ENCODE results near the gene UTP11.
"Not testable (repeated sequence)": the region's sequence is repeated elsewhere in the genome, so short reads cannot be mapped to it uniquely, and the experiment has no call there.

The UTP11 gene
- 10.7 to 16.2 (median 14.1) reads per million in 4 donors for total RNA-seq

GRCh38 chr1:38012363-38013226 is at the start of gene UTP11:
UTP11 (plus strand) TSS chr1:38012734; CDS start chr1:38012803, 69 bp downstream.
- DNase-seq = peak; percentile 79 to 98 (median 87)

GRCh38 chr1:37964106-37964505 is 48.4 kb upstream of the UTP11 start:
- not testable (repeated sequence) for DNase-seq

DNA sequence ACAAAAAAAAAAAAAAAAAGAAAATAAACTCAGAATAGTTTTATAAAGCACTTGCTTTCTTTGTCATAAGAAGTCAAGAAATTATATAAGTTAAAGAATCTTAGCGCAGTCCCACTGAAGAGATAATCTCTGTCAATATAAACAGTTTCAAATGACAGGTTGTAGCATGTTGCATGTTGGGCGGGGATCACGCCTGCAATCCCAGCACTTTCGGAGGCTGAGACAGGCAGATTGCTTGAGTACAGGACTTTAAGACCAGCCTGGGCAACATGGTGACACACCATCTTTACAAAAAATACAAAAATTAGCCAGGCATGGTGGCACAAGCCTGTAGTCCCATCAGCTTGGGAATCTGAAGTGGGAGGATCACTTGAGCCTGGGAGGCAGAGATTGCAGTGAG is 47.2 kb upstream of the UTP11 start:
- no peak for DNase-seq

- DNase-seq = not testable (repeated sequence)
These were observed 38.9 kb upstream of the UTP11 start for GRCh38 chr1:37973684-37974083.

- DNase-seq = no peak
These were observed 38.0 kb upstream of the UTP11 start for GRCh38 chr1:37974567-37974966.

- not testable (repeated sequence) for DNase-seq
These were observed 37.5 kb upstream of the UTP11 start for GRCh38 chr1:37975083-37975482.

- no peak for DNase-seq
These were observed 34.0 kb upstream of the UTP11 start for GRCh38 chr1:37978541-37978940.

- no peak for DNase-seq
These were observed 29.0 kb upstream of the UTP11 start for GRCh38 chr1:37983546-37983945.

- no peak for DNase-seq
These were observed 24.9 kb upstream of the UTP11 start for GRCh38 chr1:37987679-37988078.

GRCh38 chr1:37989361-37989930 is 23.1 kb upstream of the UTP11 start:
- DNase-seq = peak in 2 of 5 donors; percentile 22 to 24

- no peak for DNase-seq
These were observed 17.5 kb upstream of the UTP11 start for GRCh38 chr1:37994886-37995566.

- peak in 1 of 5 donors; percentile 10 for DNase-seq
These were observed 16.7 kb upstream of the UTP11 start for GRCh38 chr1:37995751-37996345.

DNA sequence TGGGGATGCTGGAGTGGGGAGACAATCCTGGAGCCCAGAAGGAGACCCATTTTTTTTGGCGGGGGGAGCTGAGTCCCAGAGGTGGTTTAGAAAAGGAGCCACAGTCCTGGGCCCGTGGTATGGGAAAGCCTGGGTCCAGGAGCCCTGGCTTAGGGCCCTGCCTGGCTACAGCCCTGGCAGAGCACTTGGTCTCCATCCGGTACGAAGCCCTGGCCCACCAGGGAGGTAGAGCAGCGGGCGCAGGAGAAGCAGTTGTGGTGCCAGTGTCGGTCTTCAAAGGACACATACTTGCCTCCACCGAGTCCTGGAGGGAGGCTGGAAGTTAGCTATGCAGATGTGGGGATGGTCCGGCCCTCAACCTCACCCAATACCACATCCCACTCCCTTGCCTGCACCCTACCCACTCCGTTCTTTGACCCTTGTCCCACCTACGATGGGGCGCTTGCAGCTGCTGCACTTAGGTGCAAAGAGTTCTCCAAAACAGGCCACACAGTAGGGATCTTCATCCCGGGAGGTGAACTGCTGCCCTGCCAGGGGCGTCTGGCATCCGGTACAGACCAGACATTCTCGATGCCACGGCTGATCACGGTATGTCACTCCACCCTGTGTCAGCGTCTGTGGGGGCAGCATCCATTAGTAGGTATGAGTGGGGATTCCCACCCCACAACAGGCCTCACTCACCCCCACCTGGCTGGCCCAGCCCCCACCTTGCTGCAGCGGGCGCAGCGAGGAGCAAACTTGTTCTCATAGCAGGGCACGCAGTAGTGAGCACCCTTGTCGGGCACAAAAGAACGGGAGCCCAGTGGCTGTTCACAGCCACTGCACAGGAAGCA is 15.1 kb upstream of the UTP11 start:
- DNase-seq = no peak

DNA sequence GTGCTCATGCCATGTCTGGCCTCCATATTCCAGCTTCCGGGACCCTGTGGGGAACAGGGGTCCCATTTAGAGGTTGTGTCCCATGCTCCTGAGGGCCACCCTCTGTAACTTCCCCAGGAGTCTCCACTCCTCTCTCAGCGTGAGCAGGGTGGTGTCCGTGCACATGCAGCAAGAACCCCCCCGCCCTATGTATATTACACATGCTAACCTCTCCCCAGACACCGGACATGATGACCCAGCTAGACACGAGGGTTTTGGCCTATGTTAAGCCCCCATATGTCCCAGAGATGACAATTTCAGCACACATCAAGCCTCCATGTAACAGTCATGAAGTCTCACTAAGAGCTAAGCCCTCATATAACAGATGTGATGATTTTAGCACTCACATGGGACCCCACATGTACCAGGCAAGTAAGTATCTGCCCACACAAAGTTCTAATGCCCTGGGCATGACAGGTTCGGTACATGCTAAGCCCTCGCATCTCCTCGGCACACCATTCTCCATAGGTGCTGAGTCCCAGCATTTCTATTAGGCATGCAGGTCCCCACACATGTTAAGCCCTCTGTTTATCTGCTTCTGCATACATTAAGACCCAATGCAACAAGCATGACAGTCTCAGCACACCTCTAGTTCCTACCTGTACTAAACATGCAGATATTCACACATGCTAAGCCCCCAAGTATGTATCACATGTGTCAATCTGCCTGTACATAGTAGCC is 14.3 kb upstream of the UTP11 start:
- DNase-seq = no peak

DNA sequence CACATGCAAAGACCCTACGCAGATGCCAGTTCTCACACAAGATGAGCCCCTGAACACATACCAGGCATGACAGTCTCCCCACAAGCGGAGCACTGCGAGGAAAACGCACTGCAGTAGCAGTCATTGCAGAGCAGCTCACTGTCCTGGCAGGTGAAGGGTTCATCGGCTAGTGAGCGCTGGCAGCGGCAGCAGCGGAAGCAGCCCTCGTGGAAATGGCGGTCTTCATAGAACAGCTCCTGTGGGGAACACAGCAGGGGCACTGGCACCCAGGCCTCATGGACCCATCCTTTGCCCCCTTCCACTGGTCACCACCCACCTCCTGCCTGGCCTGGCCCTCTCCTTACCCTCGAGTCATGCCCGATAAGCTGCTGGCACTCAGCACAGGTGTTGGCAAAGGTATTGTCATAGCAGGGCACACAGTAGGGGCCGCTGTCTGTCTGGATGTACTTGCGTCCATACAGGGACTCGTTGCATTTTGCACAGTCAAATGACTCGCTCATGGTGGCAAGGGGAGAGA is 13.6 kb upstream of the UTP11 start:
- no peak for DNase-seq

DNA sequence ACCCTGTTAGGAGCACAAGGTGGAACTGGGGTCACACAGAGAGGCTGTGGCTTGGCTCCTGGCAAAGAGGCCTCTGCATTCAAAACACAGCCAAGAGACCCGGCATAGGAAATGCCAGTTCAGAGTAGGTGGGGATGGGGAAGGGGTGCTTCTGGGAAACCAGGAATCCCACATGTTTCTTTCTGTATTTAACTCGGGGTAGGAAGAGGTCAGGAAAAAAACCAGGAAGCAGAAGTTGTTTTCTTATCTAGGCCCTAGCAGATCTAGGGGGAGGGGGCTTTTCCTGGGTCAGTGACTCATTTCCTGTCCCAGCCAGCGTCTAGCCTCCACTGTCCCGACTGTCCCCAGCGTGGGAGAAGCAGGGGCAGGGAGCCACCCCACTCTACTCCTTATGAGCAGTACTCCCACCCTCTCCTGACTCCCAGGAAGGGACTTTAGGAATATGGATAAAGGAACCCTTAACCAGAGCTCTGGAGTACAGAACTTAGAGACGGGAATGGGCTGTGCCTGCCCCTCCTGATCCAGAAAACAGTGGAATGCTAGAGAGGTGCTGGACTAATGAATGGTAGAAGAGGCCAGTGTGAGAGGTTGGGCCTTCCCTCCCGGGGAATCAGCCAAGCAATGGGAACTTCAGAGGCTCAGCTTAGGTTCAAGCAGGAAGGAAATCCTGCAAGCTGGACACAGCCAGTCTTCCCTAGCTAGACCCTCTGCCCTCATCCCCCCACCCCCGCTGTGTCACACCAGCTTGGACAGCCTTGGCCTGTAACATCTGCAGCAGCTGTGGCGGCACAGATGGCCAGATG is 12.9 kb upstream of the UTP11 start:
- DNase-seq = no peak

DNA sequence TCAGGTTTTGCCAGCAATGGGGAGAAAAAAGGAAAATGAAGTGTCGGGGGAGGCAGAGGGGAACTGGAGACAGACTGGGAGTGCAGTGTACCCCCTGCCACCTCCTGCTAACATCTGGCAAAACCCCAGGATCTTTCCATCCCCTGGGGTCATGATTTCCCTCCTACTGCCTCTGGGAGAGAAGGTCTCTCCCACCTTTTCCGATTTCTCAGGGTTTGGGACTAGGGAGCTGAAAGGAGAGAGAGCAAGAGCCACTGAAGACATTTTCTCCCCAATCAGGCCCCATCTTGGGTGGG is 12.4 kb upstream of the UTP11 start:
- no peak for DNase-seq

DNA sequence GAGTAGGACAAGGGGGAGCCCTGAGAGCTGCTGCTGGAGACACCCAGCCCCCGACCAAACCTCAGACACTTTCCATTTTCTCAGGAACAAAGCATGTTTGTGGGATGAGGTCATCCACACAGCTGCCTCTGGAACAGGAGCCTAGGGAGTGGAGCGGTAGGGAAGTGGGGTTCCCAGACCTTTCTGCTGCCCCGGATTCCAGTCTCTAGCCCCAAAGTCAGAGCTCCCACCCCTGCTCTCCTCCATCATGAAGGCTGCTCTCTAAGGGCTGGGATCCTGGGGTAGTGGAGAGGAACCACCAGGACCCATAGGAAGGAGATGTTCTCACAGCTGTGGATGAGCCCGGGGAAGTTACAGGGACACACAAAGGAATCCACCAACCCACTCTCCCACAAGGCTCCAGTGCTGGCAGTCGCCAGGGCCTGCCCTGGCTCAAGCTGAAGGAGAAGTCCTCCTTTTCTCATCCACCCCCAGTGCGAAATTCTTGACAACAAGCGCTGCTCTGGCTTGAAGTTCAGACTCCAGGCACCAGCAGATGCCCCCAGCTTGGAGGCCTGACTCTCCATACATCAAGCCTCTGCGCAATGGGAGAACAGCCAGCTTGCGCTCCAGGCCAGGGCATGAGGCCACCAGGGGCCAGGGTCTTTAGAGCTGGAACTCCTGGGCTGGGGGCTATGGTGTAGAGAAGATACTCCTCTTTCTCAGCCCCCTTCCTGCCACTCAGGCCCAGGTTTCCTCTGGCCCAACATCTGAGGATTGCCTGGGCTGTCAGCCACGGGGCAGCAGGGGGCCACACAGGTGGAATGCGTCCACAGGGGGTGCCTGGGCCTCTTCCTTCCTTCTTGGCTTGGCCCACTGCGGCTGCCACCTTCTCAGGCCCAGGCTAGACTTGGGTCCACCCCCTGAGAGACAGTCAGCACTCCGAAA is 11.7 kb upstream of the UTP11 start:
- DNase-seq = no peak
